ENCODE measurements around the gene ECE1.

GRCh38 chr1:21300774-21301173 is 10.5 kb upstream of the ECE1 start:
- TF ChIP-seq EZH2 (IDR thresholded peaks at IDR 0.05; ENCODE audit: insufficient read depth, poor library complexity, severe bottlenecking) (no peak), EZH2phosphoT487 (IDR thresholded peaks at IDR 0.05; ENCODE audit: insufficient read depth, low read depth) (no peak)
